H1 (cell line): ENCODE results near the gene RPUSD3. TPM values are rescaled to one million over a fixed set of nuclear protein-coding genes. Genes with fewer than 3 reads are reported as not detected.
A peak's percentile ranks its signal among the peaks of the same experiment; 100 is the strongest.

Experiments used
- EP300 ChIP-seq, 2 experiments: IDR thresholded peaks; 1 replicate in 1 of 2; 2 replicates in 1 of 2; pipeline ENCODE4 v1.6.1; 2011 to 2012; ENCODE audit warnings: low read depth in 2 of 2, low read length in 2 of 2, mild to moderate bottlenecking in 2 of 2, borderline replicate concordance in 1 of 2, inconsistent platforms in 1 of 2, moderate library complexity in 1 of 2
- JUN ChIP-seq: IDR thresholded peaks from 2 replicates; pipeline ENCODE4 v1.6.1; 2011; ENCODE audit warnings: low read depth, mild to moderate bottlenecking, improper control_type of control experiment, low read length
- MAFK ChIP-seq: IDR thresholded peaks from 2 replicates; pipeline ENCODE4 v1.6.1; 2012; ENCODE audit warnings: low read depth, mild to moderate bottlenecking, improper control_type of control experiment, low read length
- POLR2A ChIP-seq, 2 experiments: IDR thresholded peaks; 1 replicate in 1 of 2; 2 replicates in 1 of 2; pipeline ENCODE4 v1.6.1; 2011; ENCODE audit warnings: low read depth in 2 of 2, low read length in 2 of 2, mild to moderate bottlenecking in 2 of 2; ENCODE audit errors: control extremely low read depth in 1 of 2
- POLR2AphosphoS5 ChIP-seq: IDR thresholded peaks from 2 replicates; pipeline ENCODE4 v1.6.1; 2011; ENCODE audit warnings: low read depth, low read length
- RAD21 ChIP-seq, 2 experiments: IDR thresholded peaks in 1 of 2; conservative IDR thresholded peaks in 1 of 2; 2 replicates each; pipeline ENCODE4 v1.6.1; 2011; ENCODE audit warnings: low read depth in 2 of 2, low read length in 2 of 2, improper control_type of control experiment in 1 of 2, inconsistent platforms in 1 of 2, mild to moderate bottlenecking in 1 of 2, moderate library complexity in 1 of 2
- SIN3A ChIP-seq, 2 experiments: IDR thresholded peaks in 1 of 2; conservative IDR thresholded peaks in 1 of 2; 2 replicates each; pipeline ENCODE4 v1.6.1; 2011 to 2012; ENCODE audit warnings: low read length in 2 of 2, improper control_type of control experiment in 1 of 2, low read depth in 1 of 2, mild to moderate bottlenecking in 1 of 2
- polyA plus RNA-seq, 7 experiments: library from polyadenylated mRNA; depleted of rRNA in 3 of 7; stranded (reverse) in 5 of 7; unstranded in 2 of 7; fragments of >200 nt in 5 of 7; fragments of 200-250 nt in 2 of 7; gene quantifications; 1 replicate in 5 of 7; 2 replicates in 1 of 7; 4 replicates in 1 of 7; pipeline versions ENCODE4 v1.2.1 to v1.2.3, GENCODE V29; 2011 to 2013; ENCODE audit warnings: missing spikeins in 2 of 7, mixed read lengths in 2 of 7
- total RNA-seq: library from RNA; stranded (reverse); fragmentation: NEBNext Ultra II Directional; extraction: Animal tissue kit (Norgen Biotek cat#: 25700); gene quantifications from 2 replicates; pipeline ENCODE4 v1.2.1, GENCODE V29; 2021

The RPUSD3 gene
- total and polyA plus RNA-seq, 2 of the 8 experiments (the other 6 are each of a cell fraction or from before 2014, with no cell fraction given), result 68.4 to 154 TPM

DNA sequence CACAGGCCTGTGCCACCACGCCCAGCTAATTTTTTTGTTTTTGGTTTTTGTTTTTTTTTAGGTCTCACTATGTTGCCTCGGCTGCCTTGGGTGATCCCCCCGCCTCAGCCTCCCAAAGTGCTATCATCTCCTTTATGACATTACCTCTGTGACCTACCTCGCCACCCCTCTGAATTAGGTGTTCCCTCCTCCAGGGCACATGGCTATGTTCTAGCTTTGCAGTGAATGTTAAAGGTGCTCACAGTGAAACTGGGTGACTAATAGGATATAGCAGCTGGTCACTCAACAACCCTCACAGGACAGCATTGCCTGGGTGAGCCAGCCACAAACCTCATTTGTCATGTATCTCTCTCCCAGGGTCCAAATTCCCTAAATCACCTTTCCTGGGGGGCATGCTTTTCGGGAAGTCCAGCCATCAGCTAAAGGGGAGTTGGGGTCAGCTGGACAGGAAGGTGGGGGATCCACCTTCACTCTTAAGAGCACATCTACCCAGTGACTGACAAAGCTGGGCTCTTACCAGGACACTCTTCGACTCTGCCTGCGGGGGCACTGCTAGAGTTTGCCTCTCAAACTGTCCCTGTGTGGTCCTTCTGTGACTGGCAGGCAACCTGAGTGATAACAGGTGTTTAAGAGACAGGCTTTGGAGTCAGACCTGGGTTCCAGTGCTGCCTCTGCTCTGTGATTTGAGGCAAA lies 35.3 kb downstream of the RPUSD3 start (continued):
- 0 out of 4 replicates have a peak, but pooled peaks of 1 of the 2 experiments have one; percentile 24 for TF ChIP-seq SIN3A (conservative IDR thresholded peaks at IDR 0.05 in 1 of 2, IDR thresholded peaks at IDR 0.05 in 1 of 2; ENCODE audit: low read depth in 1 of 2, low read length in 2 of 2)
- no peak for TF ChIP-seq JUN
- no peak for TF ChIP-seq MAFK
- peak in 1 of 2 experiments; percentile 21; a peak in 2 of 3 replicates for TF ChIP-seq POLR2A (IDR thresholded peaks at IDR 0.05; ENCODE audit: control extremely low read depth in 1 of 2, low read depth in 2 of 2, low read length in 2 of 2)
- TF ChIP-seq POLR2AphosphoS5, result peak; percentile 37; the same call in 1 of the 2 replicates
- peak; percentile 29 to 31; a peak in 2 of 4 replicates for TF ChIP-seq RAD21 (IDR thresholded peaks at IDR 0.05 in 1 of 2, conservative IDR thresholded peaks at IDR 0.05 in 1 of 2; ENCODE audit: low read depth in 2 of 2, low read length in 2 of 2)
- TF ChIP-seq EP300 (IDR thresholded peaks at IDR 0.05; ENCODE audit: borderline replicate concordance in 1 of 2, low read depth in 2 of 2, low read length in 2 of 2), result no peak
- TF ChIP-seq, all 59 proteins: peak for 6
